HG03457 (cell line): ENCODE results near the gene IQGAP2.
"Not testable (repeated sequence)": the region's sequence is repeated elsewhere in the genome, so short reads cannot be mapped to it uniquely, and the experiment has no call there.

Experiments used
- ATAC-seq: cut with Tn5 transposase; IDR thresholded peaks from one replicate; pipeline ENCODE4 v1.9.1; 2021; ENCODE audit warnings: moderate number of reproducible peaks; ENCODE audit not compliant: unreplicated experiment

IQGAP2 gene

GRCh38 chr5:76736679-76737556 lies 333.8 kb downstream of the IQGAP2 start:
- no peak for ATAC-seq

DNA sequence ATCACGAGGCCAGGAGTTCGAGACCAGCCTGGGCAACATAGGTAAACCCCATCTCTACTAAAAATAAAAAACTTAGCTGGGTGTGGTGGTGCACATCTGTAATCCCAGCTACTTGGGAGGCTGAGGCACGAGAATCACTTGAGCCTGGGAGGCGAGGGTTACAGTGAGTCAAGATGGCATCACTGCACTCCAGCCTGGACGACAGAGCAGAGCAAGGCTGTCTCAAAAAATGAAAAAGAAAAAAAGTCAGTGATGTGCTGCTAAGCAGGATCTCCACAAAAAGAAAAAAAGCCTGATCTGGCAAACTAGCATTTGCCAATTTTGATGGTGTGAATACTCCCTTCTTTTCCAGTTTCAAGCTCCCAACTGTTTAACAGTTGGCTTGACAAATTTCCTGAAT lies 334.8 kb downstream of the IQGAP2 start:
- ATAC-seq: no peak

DNA sequence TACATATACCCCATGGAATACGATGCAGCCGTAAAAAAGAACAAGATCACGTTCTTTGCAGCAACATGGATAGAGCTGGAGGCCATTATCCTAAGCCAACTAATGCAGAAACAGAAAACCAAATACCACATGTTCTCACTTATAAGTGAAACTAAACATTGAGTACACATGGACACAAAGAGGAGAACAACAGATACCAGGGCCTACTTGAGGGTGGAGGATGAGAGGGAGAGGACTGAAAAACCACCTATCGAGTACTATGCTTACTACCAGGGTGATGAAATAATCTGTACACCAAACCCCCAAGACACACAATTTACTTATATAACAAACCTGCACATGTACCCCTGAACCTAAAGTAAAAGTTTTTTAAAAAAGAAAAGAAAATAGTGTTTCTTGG lies 338.4 kb downstream of the IQGAP2 start:
- ATAC-seq: not testable (repeated sequence)

- no peak for ATAC-seq
Observed at GRCh38 chr5:76742583-76742982, 339.5 kb downstream of the IQGAP2 start.

DNA sequence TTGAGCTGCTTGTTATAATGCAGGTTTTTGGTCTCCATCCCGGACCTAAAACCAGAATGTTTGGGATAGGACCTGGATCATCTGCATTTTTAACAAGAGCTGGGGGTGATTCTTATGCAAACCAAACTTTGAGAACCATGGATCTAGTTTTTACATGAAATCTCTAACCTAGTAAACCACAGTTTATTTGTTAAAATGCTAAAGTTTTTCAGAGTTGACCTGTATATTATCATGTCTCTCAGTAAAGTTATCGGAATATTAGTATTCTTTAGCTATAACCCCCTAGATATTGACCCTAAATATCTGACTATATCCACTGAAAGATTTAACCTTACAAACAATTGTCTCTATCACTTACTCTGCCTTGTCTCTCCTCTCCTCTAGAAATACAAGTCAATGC lies 341.5 kb downstream of the IQGAP2 start:
- ATAC-seq: no peak

- no peak for ATAC-seq
Observed at GRCh38 chr5:76745670-76746069, 342.6 kb downstream of the IQGAP2 start.

- no peak for ATAC-seq
Observed at GRCh38 chr5:76746677-76747076, 343.6 kb downstream of the IQGAP2 start.

- ATAC-seq: no peak
Observed at GRCh38 chr5:76747706-76748105, 344.6 kb downstream of the IQGAP2 start.

DNA sequence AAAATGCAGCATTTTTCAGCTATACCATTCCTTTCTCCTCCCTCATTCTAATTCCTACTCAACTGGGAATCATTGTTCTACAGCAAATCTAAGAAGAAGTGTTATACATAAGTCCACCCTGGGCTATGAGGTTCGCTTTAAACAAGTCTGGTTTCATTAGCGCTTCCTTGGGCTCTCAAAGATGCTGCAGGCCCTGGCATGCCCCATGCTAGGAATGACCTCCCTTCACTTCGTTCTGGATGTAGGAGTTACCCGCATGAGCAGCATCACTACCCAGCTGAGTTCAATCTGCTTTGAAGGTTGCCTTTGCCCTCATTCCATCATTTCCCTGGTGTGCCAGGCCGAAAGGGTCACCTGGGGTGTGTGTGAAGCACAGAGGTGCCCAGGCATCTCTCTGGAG lies 348.2 kb downstream of the IQGAP2 start:
- ATAC-seq: no peak

- no peak for ATAC-seq
Observed at GRCh38 chr5:76754668-76755078, 351.6 kb downstream of the IQGAP2 start.

DNA sequence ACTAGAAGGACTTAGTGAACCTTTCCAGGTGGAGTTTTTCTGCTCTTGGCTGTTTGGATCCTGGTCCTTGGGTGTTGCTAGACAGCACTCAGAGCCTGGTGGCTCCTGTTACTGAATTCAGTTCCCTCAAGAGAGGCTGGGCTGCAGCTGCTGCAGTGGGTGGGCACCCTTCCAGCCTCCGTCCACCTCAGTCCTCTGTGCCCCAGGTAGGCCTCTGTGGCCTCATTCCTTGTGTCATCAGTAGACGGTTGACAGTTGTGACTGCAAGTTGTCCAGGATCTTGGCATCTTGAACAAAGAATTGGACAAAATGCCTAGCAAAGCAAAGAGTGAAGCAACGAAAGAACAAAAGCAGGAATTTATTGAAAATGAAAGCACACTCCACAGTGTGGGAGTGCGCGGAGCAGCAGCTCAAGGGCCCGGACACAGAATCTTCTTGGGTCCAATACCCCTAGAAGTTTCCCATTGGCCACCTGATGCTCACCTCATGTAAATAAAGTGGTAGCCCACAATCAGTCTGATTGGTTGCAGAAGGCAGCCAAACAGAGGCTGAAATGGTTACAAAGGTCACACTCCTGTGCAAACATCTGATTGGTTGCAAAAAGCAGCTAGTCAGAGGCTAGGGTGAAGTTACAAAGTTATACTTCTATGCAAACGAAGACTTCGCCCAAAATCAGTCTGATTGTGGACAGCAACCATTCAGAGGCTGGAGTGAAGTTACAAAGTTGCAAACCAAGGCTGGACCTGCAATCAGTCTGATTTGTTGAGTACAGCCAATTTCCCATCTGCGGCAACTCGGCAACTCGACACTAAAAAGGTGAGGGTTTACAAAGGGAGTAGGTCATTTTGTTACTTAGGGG lies 352.9 kb downstream of the IQGAP2 start:
- no peak for ATAC-seq

GRCh38 chr5:76757049-76757448 lies 354.0 kb downstream of the IQGAP2 start:
- no peak for ATAC-seq
